PFSK-1 (cell line): ENCODE measurements around the gene SMAD3.

Source experiments
- FOXP2 ChIP-seq: optimal IDR thresholded peaks from 2 replicates; pipeline ENCODE3; 2011; ENCODE audit warnings: borderline replicate concordance, control low read depth, inconsistent platforms; ENCODE audit not compliant: insufficient read depth; ENCODE audit errors: extremely low read length, extremely low read depth
- POLR2AphosphoS5 ChIP-seq: IDR thresholded peaks from 2 replicates; pipeline ENCODE4 v1.6.1; 2012; ENCODE audit warnings: low read depth, mild to moderate bottlenecking, control low read depth, low read length, moderate library complexity
- REST ChIP-seq, 2 experiments: IDR thresholded peaks; 2 replicates each; pipeline versions ENCODE4 v1.6.1 to v1.8.0; 2011 to 2012; ENCODE audit warnings: low read depth in 2 of 2, low read length in 2 of 2, control low read depth in 1 of 2, inconsistent platforms in 1 of 2, mild to moderate bottlenecking in 1 of 2, moderate library complexity in 1 of 2; ENCODE audit not compliant: insufficient read depth in 1 of 2
- SIN3A ChIP-seq: IDR thresholded peaks from 2 replicates; pipeline ENCODE4 v1.6.1; 2012; ENCODE audit warnings: mild to moderate bottlenecking, low read length, moderate library complexity, borderline replicate concordance; ENCODE audit not compliant: insufficient read depth
- TAF1 ChIP-seq: IDR thresholded peaks from 2 replicates; pipeline ENCODE4 v1.6.1; 2012; ENCODE audit warnings: low read length, control low read depth, borderline replicate concordance; ENCODE audit not compliant: insufficient read depth

- TF ChIP-seq TAF1 (no peak), POLR2AphosphoS5 (no peak), FOXP2 (no peak), REST (IDR thresholded peaks at IDR 0.05; ENCODE audit: insufficient read depth in 1 of 2, low read depth in 2 of 2, low read length in 2 of 2) (no peak), SIN3A (no peak)
Measured at GRCh38 chr15:67115586-67115969, 50.2 kb downstream of the SMAD3 start.
